ENCODE data around the gene PRKAG2. TPM values are rescaled to one million over a fixed set of nuclear protein-coding genes. Genes with fewer than 3 reads are reported as not detected.
A peak's percentile ranks its signal among the peaks of the same experiment; 100 is the strongest.

Gene PRKAG2
- polyA plus RNA-seq, 3 donors = 29.2 to 59.8 (median 30.9) TPM

GRCh38 chr7:151725844-151726651, 150.9 kb downstream of the PRKAG2 start:
- Histone ChIP-seq H3K4me3 (replicated peaks in 1 of 3; ENCODE audit: low read depth in 2 of 3, low read length in 3 of 3) (no peak overlapping the region), H3K79me2 (ENCODE audit: insufficient read depth, low read length) (peaks cover 14% of the 10 kb centered on the region), H3K4me1 (ENCODE audit: control insufficient read depth in 1 of 2, insufficient read depth in 2 of 2, low read length in 2 of 2) (peaks cover 15 to 19% of the 10 kb centered on the region in 2 donors), H4K20me1 (ENCODE audit: insufficient read depth, low read length) (peaks cover 100% of the 10 kb centered on the region), H3K27me3 (ENCODE audit: control insufficient read depth in 2 of 2, insufficient read depth in 2 of 2, low read length in 2 of 2) (no peaks in the 10 kb centered on the region), H3K36me3 (replicated peaks in 1 of 2; ENCODE audit: control insufficient read depth in 1 of 2, insufficient read depth in 2 of 2, low read length in 2 of 2) (peaks cover 9 to 32% of the 10 kb centered on the region in 2 donors), H2AFZ (ENCODE audit: insufficient read depth, low read depth, low read length, poor library complexity, severe bottlenecking) (no peak overlapping the region), H3K27ac (ENCODE audit: low read depth in 1 of 2, low read length in 2 of 2) (no peak overlapping the region), H3K9me3 (replicated peaks in 1 of 2; ENCODE audit: control insufficient read depth in 1 of 2, insufficient read depth in 1 of 2, low read length in 2 of 2) (no peaks in the 10 kb centered on the region), H3K9ac (ENCODE audit: insufficient read depth, low read length, poor library complexity, severe bottlenecking) (no peak overlapping the region), H3K4me2 (replicated peaks; ENCODE audit: extremely low read depth, low read length, poor library complexity, severe bottlenecking) (no peak overlapping the region)
- H3K27ac Mint-ChIP-seq = peak overlapping the region in 6 of 7 donors; percentile 41 to 89 (median 60)
- TF ChIP-seq CTCF (IDR thresholded peaks at IDR 0.05) = no peak
- peaks cover 24% of the 10 kb centered on the region for H3K4me1 Mint-ChIP-seq
- no peak for DNase-seq
- H3K4me3 Mint-ChIP-seq = no peak overlapping the region
- H3K36me3 Mint-ChIP-seq = peaks cover 31 to 54% of the 10 kb centered on the region in 2 donors
- 89% methylated on average over 20 of the region's 23 CpGs for WGBS (ENCODE audit: insufficient coverage)
- peaks cover 0 to 2% (median 0%) of the 10 kb centered on the region in 7 donors for H3K9me3 Mint-ChIP-seq
- peaks cover 0 to 5% (median 2%) of the 10 kb centered on the region in 3 donors for H3K27me3 Mint-ChIP-seq (ENCODE audit: low read depth in 3 of 3)
- intact Hi-C loops (cut with micrococcal nuclease) = no loop called here

DNA sequence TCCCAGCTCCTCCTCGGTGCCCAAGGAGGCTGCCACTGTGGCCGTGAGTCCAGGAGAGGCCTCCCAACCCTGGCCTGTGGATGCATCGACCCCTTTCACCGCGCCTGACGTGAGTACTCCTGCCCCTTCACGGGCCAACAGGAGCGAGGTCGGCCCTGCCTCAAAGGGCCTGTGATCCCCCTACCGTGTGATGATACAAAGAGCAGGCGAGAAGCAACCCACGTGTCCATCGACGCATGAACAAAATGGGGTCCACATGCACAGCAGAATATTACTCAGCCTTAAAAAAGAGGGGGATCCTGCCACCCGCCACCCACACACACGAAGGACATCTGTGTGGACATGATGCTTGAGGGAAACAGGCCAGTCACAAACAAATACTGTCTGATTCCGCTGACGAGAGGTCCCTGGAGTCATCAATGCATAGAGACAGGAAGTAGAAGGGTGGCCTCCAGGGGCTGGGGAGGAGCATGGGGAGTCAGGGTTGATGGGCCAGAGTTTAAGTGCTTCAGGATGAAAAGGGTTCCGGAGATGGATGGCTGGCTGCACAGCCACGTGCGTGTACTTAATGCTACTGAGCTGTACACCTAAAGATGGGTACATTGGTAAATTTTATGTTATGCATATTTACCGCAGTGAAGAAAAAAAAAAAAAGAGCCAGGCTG, 151.9 kb downstream of the PRKAG2 start:
- peaks cover 0 to 5% (median 2%) of the 10 kb centered on the region in 3 donors for H3K27me3 Mint-ChIP-seq (ENCODE audit: low read depth in 3 of 3)
- 94% methylated on average over 19 of the region's 22 CpGs for WGBS (ENCODE audit: insufficient coverage)
- H3K4me2 ChIP-seq (replicated peaks; ENCODE audit: extremely low read depth, low read length, poor library complexity, severe bottlenecking) = no peak overlapping the region

More for the DNA sequence above, 151.9 kb downstream of the PRKAG2 start:
- H3K79me2 ChIP-seq (ENCODE audit: insufficient read depth, low read length) = peaks cover 14% of the 10 kb centered on the region
- H3K4me1 ChIP-seq (ENCODE audit: control insufficient read depth in 1 of 2, insufficient read depth in 2 of 2, low read length in 2 of 2) = peaks cover 15 to 19% of the 10 kb centered on the region in 2 donors
- no peaks in the 10 kb centered on the region for H3K27me3 ChIP-seq (ENCODE audit: control insufficient read depth in 2 of 2, insufficient read depth in 2 of 2, low read length in 2 of 2)
- Mint-ChIP-seq H3K4me1 (peaks cover 24% of the 10 kb centered on the region), H3K9me3 (peaks cover 0 to 2% (median 0%) of the 10 kb centered on the region in 7 donors), H3K27ac (peak overlapping the region in 3 of 7 donors; percentile 38 to 76 (median 69)), H3K4me3 (no peak overlapping the region), H3K36me3 (peaks cover 31 to 49% of the 10 kb centered on the region in 2 donors)
- peaks cover 100% of the 10 kb centered on the region for H4K20me1 ChIP-seq (ENCODE audit: insufficient read depth, low read length)
- no peak overlapping the region for H2AFZ ChIP-seq (ENCODE audit: insufficient read depth, low read depth, low read length, poor library complexity, severe bottlenecking)
- H3K9ac ChIP-seq (ENCODE audit: insufficient read depth, low read length, poor library complexity, severe bottlenecking) = no peak overlapping the region
- no peak for DNase-seq
- H3K4me3 ChIP-seq (replicated peaks in 1 of 3; ENCODE audit: low read depth in 2 of 3, low read length in 3 of 3) = no peak overlapping the region
- no peaks in the 10 kb centered on the region for H3K9me3 ChIP-seq (replicated peaks in 1 of 2; ENCODE audit: control insufficient read depth in 1 of 2, insufficient read depth in 1 of 2, low read length in 2 of 2)
- TF ChIP-seq CTCF (IDR thresholded peaks at IDR 0.05) = no peak
- intact Hi-C loops (cut with micrococcal nuclease) = no loop called here
- H3K27ac ChIP-seq (ENCODE audit: low read depth in 1 of 2, low read length in 2 of 2) = no peak overlapping the region
- peaks cover 9 to 30% of the 10 kb centered on the region in 2 donors for H3K36me3 ChIP-seq (replicated peaks in 1 of 2; ENCODE audit: control insufficient read depth in 1 of 2, insufficient read depth in 2 of 2, low read length in 2 of 2)
